ENCODE results near the gene PPP2R5C.
"Not testable (repeated sequence)": the region's sequence is repeated elsewhere in the genome, so short reads cannot be mapped to it uniquely, and the experiment has no call there.

PPP2R5C gene

GRCh38 chr14:101729382-101729781 is 32.1 kb upstream of the PPP2R5C start:
- TF ChIP-seq, protein P1, sequence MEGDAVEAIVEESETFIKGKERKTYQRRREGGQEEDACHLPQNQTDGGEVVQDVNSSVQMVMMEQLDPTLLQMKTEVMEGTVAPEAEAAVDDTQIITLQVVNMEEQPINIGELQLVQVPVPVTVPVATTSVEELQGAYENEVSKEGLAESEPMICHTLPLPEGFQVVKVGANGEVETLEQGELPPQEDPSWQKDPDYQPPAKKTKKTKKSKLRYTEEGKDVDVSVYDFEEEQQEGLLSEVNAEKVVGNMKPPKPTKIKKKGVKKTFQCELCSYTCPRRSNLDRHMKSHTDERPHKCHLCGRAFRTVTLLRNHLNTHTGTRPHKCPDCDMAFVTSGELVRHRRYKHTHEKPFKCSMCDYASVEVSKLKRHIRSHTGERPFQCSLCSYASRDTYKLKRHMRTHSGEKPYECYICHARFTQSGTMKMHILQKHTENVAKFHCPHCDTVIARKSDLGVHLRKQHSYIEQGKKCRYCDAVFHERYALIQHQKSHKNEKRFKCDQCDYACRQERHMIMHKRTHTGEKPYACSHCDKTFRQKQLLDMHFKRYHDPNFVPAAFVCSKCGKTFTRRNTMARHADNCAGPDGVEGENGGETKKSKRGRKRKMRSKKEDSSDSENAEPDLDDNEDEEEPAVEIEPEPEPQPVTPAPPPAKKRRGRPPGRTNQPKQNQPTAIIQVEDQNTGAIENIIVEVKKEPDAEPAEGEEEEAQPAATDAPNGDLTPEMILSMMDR (IDR thresholded peaks at IDR 0.05; ENCODE audit: low read depth, low read length): no peak
- no peak for DNase-seq (ENCODE audit: low read depth in 2 of 2)
- no peak overlapping the region for H3K4me3 ChIP-seq (replicated peaks in 1 of 2; ENCODE audit: low read depth in 2 of 2, low read length in 2 of 2)

DNA sequence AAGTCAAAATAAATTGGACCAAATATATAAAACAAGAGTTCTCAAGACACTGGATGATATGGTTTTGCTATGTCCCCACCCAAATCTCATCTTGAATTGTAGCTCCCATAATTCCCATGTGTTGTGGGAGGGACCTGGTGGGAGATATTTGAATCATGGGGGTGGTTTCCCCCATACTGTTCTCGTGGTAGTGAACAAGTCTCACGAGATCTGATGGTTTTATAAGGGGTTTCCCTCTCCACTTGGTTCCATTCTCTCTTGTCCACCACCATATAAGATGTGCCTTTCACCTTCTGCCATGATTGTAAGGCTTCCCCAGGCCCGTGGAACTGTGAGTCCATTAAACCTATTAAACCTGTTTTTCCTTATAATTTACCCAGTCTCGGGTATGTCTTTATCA is 31.4 kb upstream of the PPP2R5C start:
- not testable (repeated sequence) for H3K4me3 ChIP-seq (replicated peaks in 1 of 2; ENCODE audit: low read depth in 2 of 2, low read length in 2 of 2); DNase-seq (ENCODE audit: low read depth in 2 of 2)

DNA sequence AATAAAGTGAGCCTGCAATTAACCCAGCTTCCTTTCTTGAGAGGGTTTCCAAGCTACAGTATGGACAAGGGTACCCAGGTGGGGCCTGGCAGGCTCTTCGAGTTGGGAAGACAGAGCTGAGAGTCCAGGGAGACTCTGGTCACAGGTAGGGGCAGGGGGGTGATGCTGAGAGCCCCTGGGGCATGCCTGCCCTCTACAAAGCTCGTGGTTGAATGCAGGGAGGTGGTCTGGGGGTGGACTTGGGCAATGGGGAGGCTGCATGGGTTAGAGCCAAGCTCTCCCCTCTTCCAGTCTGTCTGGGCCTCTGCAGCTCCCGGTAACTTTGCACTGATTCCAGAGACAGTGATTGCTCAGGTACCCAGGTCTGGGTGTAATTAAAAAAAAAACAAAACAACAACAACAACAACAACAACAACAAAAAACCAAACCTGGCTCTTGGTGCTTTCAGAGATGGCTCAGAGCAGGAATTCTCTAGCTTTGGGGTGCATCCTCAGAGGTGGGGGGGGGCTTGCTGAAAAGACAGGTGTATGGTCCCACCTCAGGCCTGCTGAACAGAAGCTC is 30.8 kb upstream of the PPP2R5C start:
- TF ChIP-seq, protein P1 (IDR thresholded peaks at IDR 0.05; ENCODE audit: low read depth, low read length): no peak
- no peak overlapping the region for H3K4me3 ChIP-seq (replicated peaks in 1 of 2; ENCODE audit: low read depth in 2 of 2, low read length in 2 of 2)
- DNase-seq (ENCODE audit: low read depth in 2 of 2): no peak

DNA sequence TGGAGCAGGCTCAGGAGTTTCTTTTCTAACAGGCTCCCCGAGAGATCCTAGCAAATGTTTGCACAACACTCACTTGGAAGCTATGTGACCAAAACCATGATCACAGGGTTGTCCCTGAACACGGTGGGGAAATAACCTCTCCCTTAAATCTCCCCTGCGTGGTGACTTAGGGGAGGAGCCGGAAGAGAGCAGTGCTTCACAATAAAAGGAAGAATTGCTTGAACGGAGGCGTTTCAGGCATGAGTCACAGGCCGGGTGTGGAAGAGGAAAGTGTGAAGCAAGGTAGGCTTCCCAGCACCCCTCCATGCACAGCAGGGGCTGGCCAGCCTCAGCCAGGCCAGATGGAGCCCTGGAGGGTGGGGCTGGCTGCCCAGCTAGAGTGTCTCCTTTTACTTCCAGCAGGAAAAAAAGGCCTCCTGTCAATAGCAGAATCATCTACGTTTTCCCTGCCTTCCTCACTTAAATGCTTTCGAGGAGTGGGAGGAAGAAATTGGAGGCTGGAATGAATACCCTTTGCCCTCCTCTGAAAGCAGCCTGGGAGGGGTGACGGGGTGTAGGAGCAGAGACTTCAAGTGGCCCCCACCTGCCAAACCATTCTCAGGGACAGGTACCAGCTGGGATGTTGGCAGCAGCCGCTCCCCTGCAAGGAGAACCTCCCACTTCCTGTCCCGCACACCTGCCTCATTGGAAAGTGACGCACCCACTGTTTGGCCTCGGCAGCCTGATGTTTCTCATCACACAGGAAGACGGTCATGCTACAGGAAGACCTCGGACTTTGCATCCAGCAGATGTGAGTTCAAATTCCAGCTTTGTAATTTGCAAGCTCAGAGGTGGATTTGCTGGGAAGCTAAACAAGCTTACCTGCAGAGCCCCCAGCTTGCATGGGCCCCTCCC is 30.1 kb upstream of the PPP2R5C start:
- peak; percentile 74 to 87 for DNase-seq (ENCODE audit: low read depth in 2 of 2)
- H3K4me3 ChIP-seq (replicated peaks in 1 of 2; ENCODE audit: low read depth in 2 of 2, low read length in 2 of 2): no peak overlapping the region
- TF ChIP-seq, protein P1 (IDR thresholded peaks at IDR 0.05; ENCODE audit: low read depth, low read length): no peak

- TF ChIP-seq, protein P1 (IDR thresholded peaks at IDR 0.05; ENCODE audit: low read depth, low read length): no peak
- DNase-seq (ENCODE audit: low read depth in 2 of 2): peak in 1 of 2 donors; percentile 32
- H3K4me3 ChIP-seq (replicated peaks in 1 of 2; ENCODE audit: low read depth in 2 of 2, low read length in 2 of 2): no peak overlapping the region
Measured at GRCh38 chr14:101732118-101732517, 29.4 kb upstream of the PPP2R5C start.

DNA sequence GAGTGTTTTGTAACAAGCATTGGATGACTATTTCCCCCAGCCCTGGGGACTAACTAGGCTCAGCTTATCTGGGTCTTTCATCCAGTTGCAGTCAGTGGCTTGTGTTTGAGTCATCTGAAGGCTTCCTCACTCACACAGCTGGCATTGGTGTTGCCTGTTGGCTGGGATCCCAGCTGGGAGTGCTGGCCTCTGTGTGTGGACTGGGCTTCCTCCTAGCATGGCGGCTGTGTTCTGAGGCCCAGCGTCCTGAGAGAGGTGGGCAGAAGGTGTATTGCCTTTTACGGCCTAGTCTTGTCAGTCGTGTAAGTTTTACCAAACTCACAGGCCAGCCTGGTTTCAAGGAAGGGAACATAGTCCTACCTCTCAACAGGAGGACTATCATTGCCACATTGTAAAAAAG is 28.3 kb upstream of the PPP2R5C start:
- H3K4me3 ChIP-seq (replicated peaks in 1 of 2; ENCODE audit: low read depth in 2 of 2, low read length in 2 of 2): no peak overlapping the region
- peak; percentile 53 to 84 for DNase-seq (ENCODE audit: low read depth in 2 of 2)

More for the DNA sequence above, 28.3 kb upstream of the PPP2R5C start:
- TF ChIP-seq, protein P1 (IDR thresholded peaks at IDR 0.05; ENCODE audit: low read depth, low read length): no peak

Measured in cardiac fibroblast (primary cell).